Measurements from ENCODE around the gene AXIN2.

DNA sequence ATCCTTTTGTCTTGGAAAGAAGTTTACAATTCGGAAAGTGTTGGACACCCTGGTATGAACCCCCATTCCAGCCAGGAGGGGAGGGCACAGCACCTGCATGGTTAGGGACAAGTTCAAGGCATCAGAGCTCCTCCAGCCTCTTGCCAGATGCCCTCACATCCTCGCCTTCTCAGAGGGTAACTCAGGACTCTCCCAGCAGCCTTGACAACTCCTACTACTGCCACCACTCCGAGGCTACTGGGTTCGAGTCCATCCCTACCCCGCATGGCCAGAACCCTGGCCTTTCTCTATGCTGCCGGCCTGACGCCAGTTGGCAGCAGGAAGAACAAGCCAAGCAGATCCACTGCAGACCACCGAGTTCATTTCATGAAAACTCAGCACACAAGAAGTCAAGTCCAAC, 34.1 kb downstream of the AXIN2 start:
- TF ChIP-seq POLR2AphosphoS5 (IDR thresholded peaks at IDR 0.05; ENCODE audit: borderline replicate concordance, low read depth, low read length): no peak
- no peak for TF ChIP-seq EZH2 (IDR thresholded peaks at IDR 0.05)

All from SK-N-MC (cell line).